HepG2 (cell line): ENCODE data around the gene MMP23B. TPM values are rescaled to one million over a fixed set of nuclear protein-coding genes. Genes with fewer than 3 reads are reported as not detected.

Experiments used
- ATAC-seq: fragments of 200-7000 bp; cut with Tn5 transposase; 3 replicates; pipeline ENCODE4 v1.9.1; 2020; ENCODE audit warnings: mild to moderate bottlenecking, moderate library complexity
- BruUV-seq: library from RNA; stranded (reverse); fragments of 400-500 nt; replicated peaks from 2 replicates; lab custom pipeline; 2021; lab: Mats Ljungman, UMichigan
- CTCF ChIA-PET: fragments of 300-600 bp; formaldehyde crosslinking; extraction: SDS; loops from one replicate; lab custom pipeline; 2021; ENCODE audit warnings: low total read pairs, inconsistent platforms, low intra/inter-chr PET ratio; lab: Yijun Ruan, JAX
- POLR2A ChIA-PET: fragments of 350-600 bp; sonication (Branson Sonifier 250); formaldehyde crosslinking; loops from one replicate; lab custom pipeline; 2020; ENCODE audit warnings: antibody characterized with exemption, inconsistent platforms; lab: Yijun Ruan, JAX
- DNase-seq: peaks from one replicate; pipeline ENCODE4 v3.0.0-alpha.2; 2015; ENCODE audit warnings: low spot score
- FAIRE-seq: peaks from 3 replicates; lab custom pipeline; 2011; peaks lifted over from hg19 to GRCh38; lab: Jason Lieb, UNC
- H2AFZ ChIP-seq: one replicate; pipeline ENCODE4 v1.6.1; 2011; ENCODE audit warnings: low read length, inconsistent platforms
- H3K27ac ChIP-seq: fragments of 300-600 bp; 3 replicates; pipeline ENCODE4 v1.8.0; 2011; ENCODE audit warnings: mixed run types, mild to moderate bottlenecking, mixed read lengths, low read length, inconsistent platforms; ENCODE audit not compliant: insufficient read depth; ENCODE audit errors: extremely low read length
- H3K27me3 ChIP-seq, 2 experiments: fragments of 200-600 bp in 1 of 2; 2 replicates in 1 of 2; 3 replicates in 1 of 2; pipeline versions ENCODE4 v1.6.0 to v1.8.0; 2011; ENCODE audit warnings: low read length in 2 of 2, mild to moderate bottlenecking in 2 of 2, moderate library complexity in 2 of 2, inconsistent platforms in 1 of 2; ENCODE audit not compliant: insufficient read depth in 2 of 2, control insufficient read depth in 1 of 2
- H3K36me3 ChIP-seq, 2 experiments: fragments of 200-600 bp in 1 of 2; replicated peaks in 1 of 2; 2 replicates in 1 of 2; 3 replicates in 1 of 2; pipeline versions ENCODE4 v1.5.1 to v1.8.0; 2011; ENCODE audit warnings: low read length in 2 of 2, inconsistent platforms in 1 of 2; ENCODE audit not compliant: insufficient read depth in 2 of 2, control insufficient read depth in 1 of 2
- H3K4me1 ChIP-seq: 2 replicates; pipeline ENCODE4 v1.5.1; 2012; ENCODE audit warnings: low read length, inconsistent platforms; ENCODE audit not compliant: insufficient read depth
- H3K4me2 ChIP-seq: 2 replicates; pipeline ENCODE4 v1.6.0; 2011; ENCODE audit warnings: low read depth, low read length, inconsistent platforms
- H3K4me3 ChIP-seq, 3 experiments: fragments of 200-600 bp in 1 of 3; sonication (generic), shearing (Covaris generic) in 1 of 3; replicated peaks in 1 of 3; 2 replicates each; pipeline ENCODE4 v1.5.1; 2011 to 2016; ENCODE audit warnings: low read length in 3 of 3, inconsistent platforms in 2 of 3, low read depth in 2 of 3, mild to moderate bottlenecking in 2 of 3, control low read depth in 1 of 3, mixed read lengths in 1 of 3; ENCODE audit not compliant: insufficient read depth in 1 of 3
- H3K79me2 ChIP-seq: one replicate; pipeline ENCODE4 v1.6.1; 2011; ENCODE audit warnings: low read length, inconsistent platforms; ENCODE audit not compliant: insufficient read depth
- H3K9ac ChIP-seq: 2 replicates; pipeline ENCODE4 v1.6.0; 2011; ENCODE audit warnings: mild to moderate bottlenecking, low read depth, low read length, inconsistent platforms; ENCODE audit not compliant: insufficient read depth
- H3K9me3 ChIP-seq: 2 replicates; pipeline ENCODE4 v1.5.1; 2012; ENCODE audit warnings: mild to moderate bottlenecking, low read length
- H4K20me1 ChIP-seq: 2 replicates; pipeline ENCODE4 v1.6.0; 2011; ENCODE audit warnings: inconsistent platforms, mild to moderate bottlenecking, low read length, moderate library complexity; ENCODE audit not compliant: insufficient read depth
- ZBTB38 ChIP-seq: sonication (generic); formaldehyde crosslinking; IDR thresholded peaks from 2 replicates; pipeline ENCODE4 v1.5.1; 2020; ENCODE audit warnings: mild to moderate bottlenecking, missing genetic modification reagents
- ZNF724P ChIP-seq: sonication (generic); formaldehyde crosslinking; IDR thresholded peaks from 2 replicates; pipeline ENCODE4 v1.8.0; 2022; ENCODE audit warnings: missing genetic modification reagents, borderline replicate concordance
- WGBS: methylation state at CpG from one replicate; pipeline ENCODE4 v1.1.6; 2017; ENCODE audit warnings: low lambda C conversion rate; 5-methylcytosine and 5-hydroxymethylcytosine counted together
- in situ Hi-C: cut with HindIII; loops from 2 replicates; pipeline ENCODE4 v1.10.0; 2017; ENCODE audit warnings: low pct_unique_long_range_greater_than_20kb; ENCODE audit not compliant: extremely low pct_ligation_motif_present
- intact Hi-C: fragments of 100-400 bp; cut with micrococcal nuclease; formaldehyde crosslinking; loops from one replicate; pipeline ENCODE4 v1.10.0; 2022; ENCODE audit not compliant: unreplicated experiment
- polyA plus RNA-seq, 8 experiments: library from polyadenylated mRNA; depleted of rRNA in 3 of 8; stranded (reverse) in 7 of 8; unstranded in 1 of 8; fragments of >200 nt; fragmentation: Illumina TruSeq in 4 of 8; extraction: Trizol in 4 of 8; gene quantifications; 2 replicates each; pipeline versions ENCODE4 v1.2.1 to v1.2.3, GENCODE V29; 2011 to 2016; ENCODE audit warnings: low read depth in 4 of 8, missing spikeins in 1 of 8, mixed read lengths in 1 of 8; ENCODE audit not compliant: insufficient read depth in 1 of 8
- total RNA-seq, 5 experiments: library from RNA; depleted of rRNA; stranded (reverse); fragments of >200 nt; fragmentation: Illumina TruSeq; extraction: Trizol; gene quantifications; 2 replicates each; pipeline ENCODE4 v1.2.3, GENCODE V29; 2016; ENCODE audit warnings: low read depth in 1 of 5
- TF ChIP-seq, protein P1 (sequence below): sonication (generic); formaldehyde crosslinking; IDR thresholded peaks from 2 replicates; pipeline ENCODE4 v1.5.1; 2020; ENCODE audit warnings: mild to moderate bottlenecking, missing genetic modification reagents, borderline replicate concordance
- TF ChIP-seq, protein P2 (sequence below): sonication (generic); formaldehyde crosslinking; IDR thresholded peaks from 2 replicates; pipeline ENCODE4 v1.5.0; 2020; ENCODE audit warnings: mild to moderate bottlenecking, missing genetic modification reagents

Gene MMP23B
- total and polyA plus RNA-seq, 2 of the 13 experiments (the other 11 are each of a cell fraction or from before 2014, with no cell fraction given), result 0.61 to 0.75 TPM

DNA sequence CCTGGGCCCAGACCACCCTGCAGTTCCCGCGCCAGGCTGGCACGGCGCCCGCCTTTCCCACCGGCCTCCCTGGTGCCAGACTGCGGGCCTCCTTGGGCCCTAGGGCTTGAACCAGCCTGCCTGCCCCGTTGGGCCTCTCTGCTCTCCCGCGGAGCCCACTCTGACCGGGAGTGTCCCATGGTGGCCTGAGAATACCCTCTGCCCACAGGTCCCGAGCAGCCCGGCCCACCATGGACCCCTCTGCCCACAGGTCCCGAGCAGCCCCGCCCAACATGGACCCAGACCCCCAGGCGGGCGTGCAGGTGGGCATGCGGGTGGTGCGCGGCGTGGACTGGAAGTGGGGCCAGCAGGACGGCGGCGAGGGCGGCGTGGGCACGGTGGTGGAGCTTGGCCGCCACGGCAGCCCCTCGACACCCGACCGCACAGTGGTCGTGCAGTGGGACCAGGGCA is 8.8 kb upstream of the MMP23B start (continued):
- TF ChIP-seq, protein P1, sequence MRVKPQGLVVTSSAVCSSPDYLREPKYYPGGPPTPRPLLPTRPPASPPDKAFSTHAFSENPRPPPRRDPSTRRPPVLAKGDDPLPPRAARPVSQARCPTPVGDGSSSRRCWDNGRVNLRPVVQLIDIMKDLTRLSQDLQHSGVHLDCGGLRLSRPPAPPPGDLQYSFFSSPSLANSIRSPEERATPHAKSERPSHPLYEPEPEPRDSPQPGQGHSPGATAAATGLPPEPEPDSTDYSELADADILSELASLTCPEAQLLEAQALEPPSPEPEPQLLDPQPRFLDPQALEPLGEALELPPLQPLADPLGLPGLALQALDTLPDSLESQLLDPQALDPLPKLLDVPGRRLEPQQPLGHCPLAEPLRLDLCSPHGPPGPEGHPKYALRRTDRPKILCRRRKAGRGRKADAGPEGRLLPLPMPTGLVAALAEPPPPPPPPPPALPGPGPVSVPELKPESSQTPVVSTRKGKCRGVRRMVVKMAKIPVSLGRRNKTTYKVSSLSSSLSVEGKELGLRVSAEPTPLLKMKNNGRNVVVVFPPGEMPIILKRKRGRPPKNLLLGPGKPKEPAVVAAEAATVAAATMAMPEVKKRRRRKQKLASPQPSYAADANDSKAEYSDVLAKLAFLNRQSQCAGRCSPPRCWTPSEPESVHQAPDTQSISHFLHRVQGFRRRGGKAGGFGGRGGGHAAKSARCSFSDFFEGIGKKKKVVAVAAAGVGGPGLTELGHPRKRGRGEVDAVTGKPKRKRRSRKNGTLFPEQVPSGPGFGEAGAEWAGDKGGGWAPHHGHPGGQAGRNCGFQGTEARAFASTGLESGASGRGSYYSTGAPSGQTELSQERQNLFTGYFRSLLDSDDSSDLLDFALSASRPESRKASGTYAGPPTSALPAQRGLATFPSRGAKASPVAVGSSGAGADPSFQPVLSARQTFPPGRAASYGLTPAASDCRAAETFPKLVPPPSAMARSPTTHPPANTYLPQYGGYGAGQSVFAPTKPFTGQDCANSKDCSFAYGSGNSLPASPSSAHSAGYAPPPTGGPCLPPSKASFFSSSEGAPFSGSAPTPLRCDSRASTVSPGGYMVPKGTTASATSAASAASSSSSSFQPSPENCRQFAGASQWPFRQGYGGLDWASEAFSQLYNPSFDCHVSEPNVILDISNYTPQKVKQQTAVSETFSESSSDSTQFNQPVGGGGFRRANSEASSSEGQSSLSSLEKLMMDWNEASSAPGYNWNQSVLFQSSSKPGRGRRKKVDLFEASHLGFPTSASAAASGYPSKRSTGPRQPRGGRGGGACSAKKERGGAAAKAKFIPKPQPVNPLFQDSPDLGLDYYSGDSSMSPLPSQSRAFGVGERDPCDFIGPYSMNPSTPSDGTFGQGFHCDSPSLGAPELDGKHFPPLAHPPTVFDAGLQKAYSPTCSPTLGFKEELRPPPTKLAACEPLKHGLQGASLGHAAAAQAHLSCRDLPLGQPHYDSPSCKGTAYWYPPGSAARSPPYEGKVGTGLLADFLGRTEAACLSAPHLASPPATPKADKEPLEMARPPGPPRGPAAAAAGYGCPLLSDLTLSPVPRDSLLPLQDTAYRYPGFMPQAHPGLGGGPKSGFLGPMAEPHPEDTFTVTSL, result no peak
- TF ChIP-seq, protein P2, sequence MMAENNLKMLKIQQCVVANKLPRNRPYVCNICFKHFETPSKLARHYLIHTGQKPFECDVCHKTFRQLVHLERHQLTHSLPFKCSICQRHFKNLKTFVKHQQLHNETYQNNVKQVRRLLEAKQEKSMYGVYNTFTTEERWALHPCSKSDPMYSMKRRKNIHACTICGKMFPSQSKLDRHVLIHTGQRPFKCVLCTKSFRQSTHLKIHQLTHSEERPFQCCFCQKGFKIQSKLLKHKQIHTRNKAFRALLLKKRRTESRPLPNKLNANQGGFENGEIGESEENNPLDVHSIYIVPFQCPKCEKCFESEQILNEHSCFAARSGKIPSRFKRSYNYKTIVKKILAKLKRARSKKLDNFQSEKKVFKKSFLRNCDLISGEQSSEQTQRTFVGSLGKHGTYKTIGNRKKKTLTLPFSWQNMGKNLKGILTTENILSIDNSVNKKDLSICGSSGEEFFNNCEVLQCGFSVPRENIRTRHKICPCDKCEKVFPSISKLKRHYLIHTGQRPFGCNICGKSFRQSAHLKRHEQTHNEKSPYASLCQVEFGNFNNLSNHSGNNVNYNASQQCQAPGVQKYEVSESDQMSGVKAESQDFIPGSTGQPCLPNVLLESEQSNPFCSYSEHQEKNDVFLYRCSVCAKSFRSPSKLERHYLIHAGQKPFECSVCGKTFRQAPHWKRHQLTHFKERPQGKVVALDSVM (CRISPR knock-in tag), result no peak

DNA sequence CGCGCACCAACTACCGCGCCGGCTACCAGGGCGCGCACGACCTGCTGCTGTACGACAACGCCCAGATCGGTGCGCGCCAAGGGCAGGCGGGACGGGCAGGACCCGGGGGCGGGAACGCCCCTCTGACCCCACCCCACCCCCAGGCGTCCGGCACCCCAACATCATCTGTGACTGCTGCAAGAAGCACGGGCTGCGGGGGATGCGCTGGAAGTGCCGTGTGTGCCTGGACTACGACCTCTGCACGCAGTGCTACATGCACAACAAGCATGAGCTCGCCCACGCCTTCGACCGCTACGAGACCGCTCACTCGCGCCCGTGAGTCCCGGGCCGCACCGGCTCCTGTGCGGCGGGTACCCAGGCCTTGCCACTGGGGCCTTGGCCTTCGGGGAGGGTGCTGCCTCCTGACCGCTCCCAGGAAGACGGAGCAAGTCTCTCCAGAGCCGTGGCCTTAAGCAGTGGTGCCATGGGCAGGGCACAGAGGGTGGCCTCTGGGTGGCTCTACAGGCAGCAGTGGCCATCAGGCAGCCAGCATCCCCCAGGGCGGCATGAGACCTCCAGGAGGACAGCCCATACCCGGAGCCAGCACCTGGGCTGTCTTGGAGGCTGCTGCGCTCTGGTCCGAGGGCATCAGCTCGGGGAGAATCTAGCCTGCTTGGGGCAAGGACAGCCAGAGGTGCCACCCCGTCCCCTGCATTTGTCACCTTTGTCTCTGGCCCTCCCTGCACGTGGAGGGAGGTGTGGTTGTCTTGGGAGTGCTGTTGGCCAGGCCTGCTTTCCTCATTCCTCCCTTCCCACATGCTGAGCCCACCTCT is 8.1 kb upstream of the MMP23B start:
- no peak for DNase-seq
- 0 out of 2 replicates have a peak, but pooled peaks have one; percentile 19 for TF ChIP-seq ZBTB38 (CRISPR knock-in tag)
- no peak for TF ChIP-seq ZNF724P (CRISPR knock-in tag)
- TF ChIP-seq, all 625 proteins: peak for 1
- no peak for FAIRE-seq
- Histone ChIP-seq H4K20me1 (no peaks in the 10 kb centered on the region), H3K9me3 (no peaks in the 10 kb centered on the region), H3K4me2 (no peak overlapping the region), H3K36me3 (peaks cover 0 to 2% of the 10 kb centered on the region in 2 experiments; a peak in 1 of 5 replicates), H3K27ac (no peak overlapping the region), H3K4me3 (no peak overlapping the region), H3K79me2 (no peaks in the 10 kb centered on the region), H3K9ac (no peak overlapping the region), H3K4me1 (no peaks in the 10 kb centered on the region), H3K27me3 (no peaks in the 10 kb centered on the region), H2AFZ (no peak overlapping the region)
- 95% methylated on average over 24 of the region's 51 CpGs for WGBS
- ChIA-PET POLR2A (no interaction called here), CTCF (no interaction called here)
- BruUV-seq, result no TSS peak
- no peak for ATAC-seq
- in situ Hi-C loops, result no loop called here
- intact Hi-C loops, result no loop called here
